Activated B cell treated with CpG ODN at 0.5 μM for 24 hours (primary cell): ENCODE measurements around the gene ADARB2. TPM values are rescaled to one million over a fixed set of nuclear protein-coding genes. Genes with fewer than 3 reads are reported as not detected.

Experiments
- ATAC-seq: fragments of 200-7000 bp; cut with Tn5 transposase; one replicate; pipeline ENCODE4 v1.10.0; 2021; ENCODE audit warnings: low read depth, mild to moderate bottlenecking, moderate library complexity
- CTCF ChIA-PET: fragments of 350-600 bp; sonication (Branson Sonifier 250); formaldehyde crosslinking; loops from one replicate; lab custom pipeline; 2021; ENCODE audit warnings: antibody characterized with exemption; lab: Charles Lee
- POLR2A ChIA-PET: fragments of 350-600 bp; sonication (Branson Sonifier 250); formaldehyde crosslinking; loops from one replicate; lab custom pipeline; 2021; ENCODE audit warnings: antibody characterized with exemption; lab: Charles Lee
- DNase-seq: peaks from one replicate; pipeline ENCODE4 v3.0.0; 2022
- H3K27ac Mint-ChIP-seq: one replicate; pipeline ENCODE4 v1.8.0; 2020; ENCODE audit warnings: mixed read lengths
- H3K27me3 Mint-ChIP-seq: one replicate; pipeline ENCODE4 v1.8.0; 2021; ENCODE audit warnings: mixed read lengths
- H3K36me3 Mint-ChIP-seq: one replicate; pipeline ENCODE4 v1.8.0; 2021; ENCODE audit warnings: low read depth, mixed read lengths
- H3K4me1 Mint-ChIP-seq: one replicate; pipeline ENCODE4 v1.8.0; 2021; ENCODE audit warnings: mixed read lengths
- H3K4me3 Mint-ChIP-seq: one replicate; pipeline ENCODE4 v1.8.0; 2020; ENCODE audit warnings: mild to moderate bottlenecking, mixed read lengths
- H3K9me3 Mint-ChIP-seq: one replicate; pipeline ENCODE4 v1.8.0; 2020; ENCODE audit warnings: mixed read lengths
- CTCF ChIP-seq: fragments of 200-600 bp; IDR thresholded peaks from one replicate; pipeline ENCODE4 v1.8.0; 2022; ENCODE audit warnings: antibody characterized with exemption, mild to moderate bottlenecking
- intact Hi-C: fragments of 100-400 bp; cut with micrococcal nuclease; formaldehyde crosslinking; loops from one replicate; pipeline ENCODE4 v1.15.1; 2024
- total RNA-seq: library from RNA; stranded (reverse); gene quantifications from 2 replicates; pipeline ENCODE4 v1.2.3, GENCODE V29; 2022

The ADARB2 gene
- total RNA-seq, 1 donor from 2014 or later, result 0.11 TPM

- no peaks in the 10 kb centered on the region for H3K4me1 Mint-ChIP-seq
- POLR2A ChIA-PET, result no interaction called here
Observed at GRCh38 chr10:1308173-1308961, 429.0 kb downstream of the ADARB2 start.

GRCh38 chr10:1301143-1301542 lies 436.2 kb downstream of the ADARB2 start:
- ChIA-PET CTCF (no interaction called here), POLR2A (no interaction called here)
- TF ChIP-seq CTCF, result no peak
- no peak for DNase-seq
- H3K9me3 Mint-ChIP-seq, result no peaks in the 10 kb centered on the region
- H3K27me3 Mint-ChIP-seq, result peaks cover 12% of the 10 kb centered on the region
- H3K4me1 Mint-ChIP-seq, result no peaks in the 10 kb centered on the region
- intact Hi-C loops, result loop anchor here (2.0 to 10.0 kb wide), 2 partner anchors 1674 to 1742 kb away; no protein-coding TSS in a partner anchor
- H3K27ac Mint-ChIP-seq, result no peak overlapping the region
- no peaks in the 10 kb centered on the region for H3K36me3 Mint-ChIP-seq
- H3K4me3 Mint-ChIP-seq, result no peak overlapping the region
- ATAC-seq, result no peak

More at GRCh38 chr10:1308173-1308961, 429.0 kb downstream of the ADARB2 start:
- no peaks in the 10 kb centered on the region for H3K9me3 Mint-ChIP-seq
- TF ChIP-seq CTCF, result no peak
- DNase-seq (no peak), ATAC-seq (no peak)
- intact Hi-C loops, result loop anchor here (10.0 kb wide), 1 partner anchor 1666 kb away; no protein-coding TSS in a partner anchor
- CTCF ChIA-PET, result no interaction called here
- no peaks in the 10 kb centered on the region for H3K27me3 Mint-ChIP-seq
- no peaks in the 10 kb centered on the region for H3K36me3 Mint-ChIP-seq
- no peak overlapping the region for H3K27ac Mint-ChIP-seq
- H3K4me3 Mint-ChIP-seq, result no peak overlapping the region

- ATAC-seq (no peak), DNase-seq (no peak)
- intact Hi-C loops, result loop anchor here (2.0 to 10.0 kb wide), 2 partner anchors 1675 to 1743 kb away; no protein-coding TSS in a partner anchor
- TF ChIP-seq CTCF, result no peak
- Mint-ChIP-seq H3K9me3 (no peaks in the 10 kb centered on the region), H3K27ac (no peak overlapping the region), H3K36me3 (no peaks in the 10 kb centered on the region), H3K27me3 (peaks cover 12% of the 10 kb centered on the region), H3K4me1 (no peaks in the 10 kb centered on the region), H3K4me3 (no peak overlapping the region)
- CTCF ChIA-PET, result no interaction called here
- POLR2A ChIA-PET, result no interaction called here
Observed at GRCh38 chr10:1300218-1300617, 437.1 kb downstream of the ADARB2 start.

GRCh38 chr10:1299041-1299726 lies 438.1 kb downstream of the ADARB2 start:
- intact Hi-C loops, result no loop called here
- no peaks in the 10 kb centered on the region for H3K9me3 Mint-ChIP-seq
- no peaks in the 10 kb centered on the region for H3K36me3 Mint-ChIP-seq
- H3K4me1 Mint-ChIP-seq, result no peaks in the 10 kb centered on the region
- no peak for TF ChIP-seq CTCF
- no peak overlapping the region for H3K27ac Mint-ChIP-seq
- POLR2A ChIA-PET, result no interaction called here
- ATAC-seq (no peak), DNase-seq (no peak)
- CTCF ChIA-PET, result no interaction called here
- no peak overlapping the region for H3K4me3 Mint-ChIP-seq
- H3K27me3 Mint-ChIP-seq, result peaks cover 12% of the 10 kb centered on the region
